ELF-1 (cell line): ENCODE measurements around the gene BHLHE23.
"Not testable (repeated sequence)": the region's sequence is repeated elsewhere in the genome, so short reads cannot be mapped to it uniquely, and the experiment has no call there.

Source experiments
- DNase-seq: peaks from one replicate; pipeline ENCODE4 v3.0.0-alpha.2; 2016; ENCODE audit warnings: low read depth, low spot score

Gene BHLHE23

DNA sequence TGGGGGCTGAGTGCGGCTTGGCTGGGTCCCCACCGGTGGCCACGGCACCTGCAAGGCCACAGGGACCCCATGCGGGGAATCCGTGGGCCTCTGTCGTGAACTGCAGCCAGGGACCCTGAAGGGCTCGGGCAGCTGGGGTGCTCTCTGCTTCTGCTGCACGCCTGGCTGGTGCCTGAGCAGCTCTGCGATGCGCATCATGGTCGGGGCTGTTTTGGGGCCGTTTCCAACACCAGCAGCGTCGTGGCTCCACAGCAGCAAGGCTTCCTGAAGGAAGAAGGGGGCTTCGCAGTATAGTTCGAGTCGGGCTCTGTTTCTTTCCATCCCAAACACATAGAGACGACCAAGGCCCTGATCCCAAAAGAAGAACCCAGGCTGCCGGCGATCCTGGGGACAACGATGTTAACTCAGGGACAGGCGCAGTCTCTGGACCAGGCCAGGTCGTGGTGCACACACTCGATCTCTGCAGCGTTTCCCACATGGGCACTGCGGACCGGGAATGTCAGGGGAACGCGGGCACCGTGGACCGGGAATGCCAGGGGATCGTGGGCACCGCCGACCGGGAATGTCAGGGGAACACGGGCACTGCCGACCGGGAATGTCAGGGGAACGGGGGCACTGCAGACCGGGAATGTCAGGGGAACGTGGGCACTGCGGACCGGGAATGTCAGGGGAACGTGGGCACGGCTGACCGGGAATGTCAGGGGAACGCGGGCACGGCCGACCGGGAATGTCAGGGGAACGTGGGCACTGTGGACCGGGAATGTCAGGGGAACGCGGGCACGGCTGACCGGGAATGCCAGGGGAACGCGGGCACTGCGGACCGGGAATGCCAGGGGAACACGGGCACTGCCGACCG is 36.8 kb upstream of the BHLHE23 start:
- DNase-seq, result no peak

DNA sequence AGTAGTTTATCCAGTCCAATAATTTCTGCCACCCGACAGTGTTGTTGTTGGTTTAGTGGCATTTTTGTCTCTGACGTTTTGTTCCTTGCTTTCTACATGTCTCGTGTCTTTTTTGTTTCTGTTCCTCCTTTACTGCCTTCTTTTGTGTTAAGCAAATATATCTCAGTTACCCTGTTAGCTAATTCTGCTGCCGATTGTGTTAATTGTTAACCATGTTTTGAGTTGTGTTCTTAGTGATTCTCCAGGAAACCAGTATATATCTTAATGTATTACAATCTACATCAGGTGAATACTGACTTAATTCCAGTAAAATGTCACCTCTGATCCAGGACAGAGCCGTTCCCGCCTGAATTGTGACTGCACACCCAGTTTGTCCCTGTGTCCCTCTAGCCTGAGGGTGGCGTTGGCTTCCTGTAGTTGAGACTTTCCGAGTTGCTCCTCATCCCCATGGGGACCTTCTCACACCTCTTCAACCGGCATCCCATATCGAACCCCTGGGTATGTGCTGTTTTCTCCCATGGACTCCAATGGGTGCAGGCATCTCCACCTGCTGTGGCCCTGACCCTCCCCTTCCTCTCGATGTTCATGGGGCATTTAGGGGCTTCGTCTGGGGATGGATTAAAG is 35.8 kb upstream of the BHLHE23 start:
- no peak for DNase-seq

DNA sequence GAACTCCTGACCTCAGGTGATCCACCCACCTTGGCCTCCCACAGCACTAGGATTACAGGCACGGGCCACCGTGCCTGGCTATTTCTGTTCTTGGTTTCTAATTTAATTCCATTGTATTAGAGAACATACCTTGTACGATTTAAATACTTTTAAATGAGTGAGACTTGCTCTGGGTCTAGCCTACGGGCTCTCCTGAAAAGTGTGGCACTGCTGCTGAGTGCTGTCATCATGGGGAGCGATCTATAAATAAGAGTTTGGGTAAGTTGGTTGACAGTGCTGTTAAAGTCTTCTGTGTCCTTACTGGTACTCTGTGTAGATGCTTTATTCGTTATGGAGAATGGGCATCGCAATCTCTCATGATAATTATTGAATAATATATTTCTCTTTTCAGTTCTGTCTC is 35.0 kb upstream of the BHLHE23 start:
- no peak for DNase-seq

DNA sequence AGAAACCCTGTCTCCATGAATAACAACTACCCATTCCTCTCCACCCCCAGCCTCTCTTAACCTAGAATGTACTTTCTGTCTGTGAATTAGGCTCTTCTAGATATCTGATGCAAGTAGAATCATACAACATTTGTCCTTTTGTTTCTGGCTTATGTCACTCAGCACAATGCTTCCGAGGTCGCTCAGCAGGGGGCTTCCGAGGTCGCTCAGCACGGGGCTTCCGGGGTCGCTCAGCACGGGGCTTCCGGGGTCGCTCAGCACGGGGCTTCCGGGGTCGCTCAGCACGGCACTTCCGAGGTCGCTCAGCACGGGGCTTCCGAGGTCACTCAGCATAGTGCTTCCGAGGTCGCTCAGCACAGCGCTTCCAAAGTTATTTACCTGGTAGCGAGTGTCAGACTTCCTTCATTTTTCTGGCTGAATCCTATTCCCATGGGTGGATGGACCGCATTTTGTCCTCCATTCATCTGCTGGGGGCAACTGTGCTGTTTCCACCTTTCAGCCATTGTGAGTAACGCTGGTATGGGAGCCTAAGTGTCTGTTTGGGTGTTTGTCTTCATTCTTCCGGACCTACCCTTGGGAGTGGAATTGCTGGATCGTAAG is 31.0 kb upstream of the BHLHE23 start:
- no peak for DNase-seq

GRCh38 chr20:63036291-63036690 is 29.5 kb upstream of the BHLHE23 start:
- no peak for DNase-seq

DNA sequence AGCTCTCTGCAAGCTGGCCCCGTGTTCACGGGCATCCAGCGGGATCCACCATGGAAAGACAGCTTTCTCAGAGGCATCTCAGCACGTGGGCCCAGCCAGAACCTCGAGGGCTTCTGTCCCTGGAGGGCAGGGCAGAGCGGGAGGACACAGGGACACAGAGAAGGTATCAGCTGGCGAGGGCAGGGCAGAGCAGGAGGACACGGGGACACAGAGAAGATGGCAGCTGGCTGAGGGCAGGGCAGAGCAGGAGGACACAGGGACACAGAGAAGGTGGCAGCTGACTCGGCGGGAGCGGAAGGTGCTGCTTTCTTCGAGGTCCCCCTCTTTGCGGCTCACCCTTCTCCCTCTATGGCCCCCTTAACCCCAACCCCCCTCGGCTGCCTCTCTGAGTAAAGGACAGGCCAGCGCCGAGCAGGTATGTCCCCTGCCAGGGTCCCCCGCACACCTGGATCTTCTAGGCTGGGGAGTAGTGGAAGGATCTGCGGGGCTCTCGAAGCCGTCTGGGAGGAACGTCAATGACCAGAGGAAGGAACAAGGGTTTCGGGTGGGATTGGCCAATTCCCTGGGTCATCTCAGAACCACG is 28.9 kb upstream of the BHLHE23 start:
- no peak for DNase-seq

- not testable (repeated sequence) for DNase-seq
Measured at GRCh38 chr20:63034710-63035602, 28.2 kb upstream of the BHLHE23 start.

DNA sequence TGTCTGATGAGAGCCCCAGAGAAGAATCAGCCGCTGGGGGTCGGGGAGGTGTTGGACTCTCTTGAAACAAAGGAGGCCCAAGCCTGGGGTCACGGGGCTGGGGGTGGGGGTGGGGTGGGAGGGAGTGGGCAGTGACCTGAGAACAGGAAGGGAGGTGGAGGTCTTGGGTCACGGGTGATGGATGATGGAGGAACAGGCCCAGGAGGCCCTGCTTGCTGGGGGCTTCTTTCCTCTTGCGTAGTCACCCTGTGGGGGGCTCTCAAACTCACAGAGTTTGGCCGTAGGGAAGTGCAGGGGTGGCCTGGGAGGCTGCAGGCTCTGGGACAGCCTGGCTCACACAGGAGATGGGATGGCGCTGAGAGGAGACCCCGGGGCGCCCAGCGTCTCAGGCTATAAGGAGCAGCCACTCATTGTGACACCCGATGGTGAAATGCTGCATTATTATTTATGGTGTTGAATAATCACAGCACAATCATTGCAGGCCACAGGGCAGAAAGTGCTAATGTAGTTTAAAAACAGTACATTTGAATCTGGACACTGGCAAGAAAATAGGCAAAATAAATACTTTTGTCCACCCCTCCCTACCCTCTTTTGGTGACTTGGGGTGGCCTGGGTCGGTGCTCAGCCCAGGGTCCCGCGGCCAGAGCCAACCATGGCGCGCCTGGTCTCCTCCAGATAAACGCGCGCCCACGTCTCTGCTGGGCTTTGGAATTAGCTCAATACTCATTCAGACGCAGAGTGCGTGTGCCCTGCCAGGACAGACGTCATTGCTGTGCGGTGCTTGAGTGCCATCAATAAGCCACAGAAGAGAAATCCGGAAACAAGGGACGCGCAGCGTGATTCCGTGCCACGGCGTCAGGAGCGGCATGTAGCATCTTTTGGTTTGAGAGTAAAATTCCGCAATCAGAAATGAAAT is 27.3 kb upstream of the BHLHE23 start:
- DNase-seq, result no peak

DNA sequence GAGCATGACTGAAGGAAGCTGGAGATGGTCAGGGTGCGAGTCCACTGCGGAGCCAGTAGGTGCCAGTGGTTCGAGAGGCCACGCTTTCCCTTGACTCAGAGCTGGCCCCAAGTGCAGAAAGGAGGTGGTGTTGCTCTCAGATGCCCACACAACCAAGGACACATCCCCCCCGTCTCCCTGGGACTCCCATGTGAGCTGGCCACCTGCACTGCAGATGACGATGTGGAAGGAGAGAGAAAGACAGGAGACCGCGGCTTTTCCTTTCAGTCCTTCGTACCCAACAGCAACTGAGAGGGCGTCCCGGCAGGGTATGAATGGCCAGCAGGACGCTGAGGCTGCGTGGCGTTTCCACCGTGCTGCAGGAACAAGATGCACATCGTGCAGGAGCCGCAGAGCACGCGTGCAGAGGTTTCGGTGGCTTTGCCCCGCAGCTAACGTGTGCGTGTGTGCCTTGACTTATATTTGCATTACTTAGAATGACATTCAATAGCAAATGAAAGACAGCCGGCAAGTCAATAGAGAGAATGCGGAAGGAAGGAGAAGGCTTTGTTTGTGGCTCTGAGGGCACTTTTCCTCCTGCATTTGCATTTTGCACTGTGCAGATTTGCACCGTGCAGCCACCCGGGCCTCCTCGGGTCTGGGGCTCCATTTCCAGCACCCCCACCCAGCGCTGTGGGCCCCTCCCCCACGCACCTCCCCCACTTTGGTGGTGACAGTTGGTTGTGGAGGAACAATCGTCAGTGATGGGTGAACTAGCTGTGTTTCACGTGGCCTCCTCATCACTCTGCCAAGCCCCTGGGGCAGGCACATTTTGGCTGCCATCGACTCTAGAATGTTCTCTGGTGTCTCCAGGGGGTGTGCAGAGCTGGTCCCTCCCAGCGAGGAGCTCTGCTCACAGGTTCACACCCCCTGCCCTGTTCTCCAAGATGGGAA is 26.4 kb upstream of the BHLHE23 start:
- no peak for DNase-seq

GRCh38 chr20:63032026-63032800 is 25.4 kb upstream of the BHLHE23 start:
- no peak for DNase-seq

GRCh38 chr20:63031251-63032014 is 24.7 kb upstream of the BHLHE23 start:
- no peak for DNase-seq

DNA sequence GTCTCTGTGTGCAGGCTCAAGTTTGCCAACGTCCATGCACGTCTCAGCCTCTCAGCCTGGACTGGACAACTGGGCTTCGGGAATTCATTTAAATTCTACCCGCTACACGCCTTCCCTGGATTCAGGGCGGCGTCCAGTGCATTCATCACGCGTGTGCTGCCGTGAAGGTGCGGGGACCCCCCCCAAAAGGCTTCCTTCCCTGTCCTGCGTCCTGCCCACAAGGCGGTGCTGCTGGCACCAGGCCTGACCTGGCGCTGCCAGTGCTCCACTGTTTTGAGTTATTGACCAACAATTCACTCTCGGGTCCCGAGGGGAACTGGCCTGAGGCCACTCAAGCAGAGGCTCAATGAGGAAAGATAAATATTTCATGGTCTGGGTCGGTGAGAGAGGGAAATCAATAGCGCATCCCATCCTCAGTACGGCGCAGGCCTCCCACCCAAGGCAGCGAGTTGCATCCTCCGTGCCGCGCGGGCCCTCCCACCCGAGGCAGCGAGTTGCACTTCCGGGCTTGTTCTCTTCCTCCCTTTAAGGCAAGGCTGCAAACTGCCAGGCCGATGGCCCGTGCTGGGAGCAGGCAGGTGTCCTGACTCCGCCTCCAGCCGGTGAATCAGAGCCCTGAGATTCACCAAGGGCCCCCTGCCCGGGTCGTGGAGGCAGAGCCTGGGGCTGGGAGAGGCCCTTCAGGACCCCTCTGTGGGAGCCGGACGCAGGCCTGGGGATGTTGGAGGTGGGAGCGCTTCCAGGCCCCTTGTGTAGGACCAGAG is 22.8 kb upstream of the BHLHE23 start:
- no peak for DNase-seq

GRCh38 chr20:63028461-63028921 is 21.7 kb upstream of the BHLHE23 start:
- DNase-seq, result no peak

- no peak for DNase-seq
Measured at GRCh38 chr20:63027922-63028389, 21.2 kb upstream of the BHLHE23 start.

GRCh38 chr20:63027221-63027921 is 20.6 kb upstream of the BHLHE23 start:
- peak; percentile 46 for DNase-seq

DNA sequence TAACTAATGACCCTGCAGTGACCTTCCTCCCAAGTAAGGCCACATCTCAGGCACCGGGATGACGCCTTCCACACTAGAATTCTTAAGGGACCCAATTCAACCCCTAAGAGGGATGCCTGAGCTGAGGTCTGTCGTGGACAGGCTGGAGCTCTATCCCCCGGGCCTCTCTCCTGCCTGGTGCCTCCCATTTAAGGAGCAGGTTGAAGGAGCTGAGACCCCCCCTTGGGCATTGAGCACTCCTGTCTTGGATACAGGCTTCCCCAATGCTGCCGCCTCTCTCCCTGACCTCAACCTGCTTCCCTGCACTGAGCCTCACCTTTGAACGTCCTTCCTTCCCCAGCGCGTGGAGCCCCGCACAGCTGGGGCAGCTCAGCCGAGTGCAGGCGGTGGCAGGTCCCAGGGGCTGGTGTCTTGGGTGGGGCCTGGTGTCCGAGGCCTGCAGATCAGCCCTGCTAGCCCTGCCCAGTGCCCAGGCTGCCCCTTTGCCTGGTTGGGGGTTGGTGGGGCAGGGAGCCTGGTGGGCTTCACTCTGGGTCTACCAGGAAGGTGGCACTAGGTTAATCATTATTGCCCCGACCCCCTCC is 19.9 kb upstream of the BHLHE23 start:
- no peak for DNase-seq
